ENCODE data around the gene PKP2. TPM values are rescaled to one million over a fixed set of nuclear protein-coding genes. Genes with fewer than 3 reads are reported as not detected.

The PKP2 gene
- total RNA-seq, 1 donor from 2014 or later, result 65.3 TPM

DNA sequence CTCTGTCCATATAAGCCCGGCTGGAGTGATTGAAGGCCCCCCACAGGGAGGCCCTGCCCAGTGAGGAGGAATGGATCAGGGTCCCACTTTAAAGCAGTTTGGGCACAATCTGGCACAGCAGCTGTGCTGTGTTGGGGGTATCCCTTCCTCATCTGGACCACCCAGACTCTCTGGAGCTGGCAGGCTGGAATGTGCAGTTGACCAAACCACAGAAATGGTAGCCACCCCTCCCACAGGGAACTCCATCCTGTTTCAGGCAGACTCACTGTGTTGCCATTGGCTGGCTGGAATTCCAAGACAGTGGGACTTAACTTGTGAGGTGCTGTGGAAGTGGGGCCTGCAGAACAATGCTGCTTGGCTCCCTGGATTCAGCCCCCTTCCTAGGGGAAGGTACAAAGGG is 87.4 kb downstream of the PKP2 start:
- peaks cover 47% of the 10 kb centered on the region for H3K9me3 Mint-ChIP-seq
- H3K4me3 Mint-ChIP-seq, result no peak overlapping the region
- no peaks in the 10 kb centered on the region for H3K4me1 Mint-ChIP-seq
- no peaks in the 10 kb centered on the region for H3K27me3 Mint-ChIP-seq (ENCODE audit: low read depth)
- TF ChIP-seq, protein P1, sequence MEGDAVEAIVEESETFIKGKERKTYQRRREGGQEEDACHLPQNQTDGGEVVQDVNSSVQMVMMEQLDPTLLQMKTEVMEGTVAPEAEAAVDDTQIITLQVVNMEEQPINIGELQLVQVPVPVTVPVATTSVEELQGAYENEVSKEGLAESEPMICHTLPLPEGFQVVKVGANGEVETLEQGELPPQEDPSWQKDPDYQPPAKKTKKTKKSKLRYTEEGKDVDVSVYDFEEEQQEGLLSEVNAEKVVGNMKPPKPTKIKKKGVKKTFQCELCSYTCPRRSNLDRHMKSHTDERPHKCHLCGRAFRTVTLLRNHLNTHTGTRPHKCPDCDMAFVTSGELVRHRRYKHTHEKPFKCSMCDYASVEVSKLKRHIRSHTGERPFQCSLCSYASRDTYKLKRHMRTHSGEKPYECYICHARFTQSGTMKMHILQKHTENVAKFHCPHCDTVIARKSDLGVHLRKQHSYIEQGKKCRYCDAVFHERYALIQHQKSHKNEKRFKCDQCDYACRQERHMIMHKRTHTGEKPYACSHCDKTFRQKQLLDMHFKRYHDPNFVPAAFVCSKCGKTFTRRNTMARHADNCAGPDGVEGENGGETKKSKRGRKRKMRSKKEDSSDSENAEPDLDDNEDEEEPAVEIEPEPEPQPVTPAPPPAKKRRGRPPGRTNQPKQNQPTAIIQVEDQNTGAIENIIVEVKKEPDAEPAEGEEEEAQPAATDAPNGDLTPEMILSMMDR (IDR thresholded peaks at IDR 0.05; ENCODE audit: unreplicated experiment), result no peak
- H3K27ac Mint-ChIP-seq, result no peak overlapping the region
- DNase-seq (ENCODE audit: low spot score in 2 of 2, unreplicated experiment in 2 of 2), result no peak
- peaks cover 74% of the 10 kb centered on the region for H3K36me3 Mint-ChIP-seq

DNA sequence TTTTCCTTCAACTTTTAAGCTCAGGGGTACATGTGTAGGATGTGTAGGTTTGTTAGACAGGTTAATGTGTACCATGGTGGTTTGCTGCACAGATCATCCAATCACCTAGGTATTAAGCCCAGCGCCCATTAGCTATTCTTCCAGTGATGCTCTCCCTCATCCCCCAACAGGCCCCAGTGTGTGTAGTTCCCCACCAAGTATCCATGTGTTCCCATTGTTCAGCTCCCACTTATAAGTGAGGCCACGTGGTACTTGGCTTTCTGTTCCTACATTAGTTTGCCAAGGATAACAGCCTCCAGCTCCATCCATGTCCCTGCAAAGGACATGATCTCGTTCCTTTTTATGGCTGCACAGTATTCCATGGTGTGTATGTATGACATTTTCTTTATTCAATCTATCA is 92.3 kb downstream of the PKP2 start:
- Mint-ChIP-seq H3K9me3 (peaks cover 47% of the 10 kb centered on the region), H3K4me3 (no peak overlapping the region), H3K36me3 (peaks cover 64% of the 10 kb centered on the region), H3K27ac (no peak overlapping the region), H3K27me3 (ENCODE audit: low read depth) (no peaks in the 10 kb centered on the region), H3K4me1 (no peaks in the 10 kb centered on the region)
- DNase-seq (ENCODE audit: low spot score in 2 of 2, unreplicated experiment in 2 of 2), result no peak
- TF ChIP-seq, protein P1 (IDR thresholded peaks at IDR 0.05; ENCODE audit: unreplicated experiment), result no peak

DNA sequence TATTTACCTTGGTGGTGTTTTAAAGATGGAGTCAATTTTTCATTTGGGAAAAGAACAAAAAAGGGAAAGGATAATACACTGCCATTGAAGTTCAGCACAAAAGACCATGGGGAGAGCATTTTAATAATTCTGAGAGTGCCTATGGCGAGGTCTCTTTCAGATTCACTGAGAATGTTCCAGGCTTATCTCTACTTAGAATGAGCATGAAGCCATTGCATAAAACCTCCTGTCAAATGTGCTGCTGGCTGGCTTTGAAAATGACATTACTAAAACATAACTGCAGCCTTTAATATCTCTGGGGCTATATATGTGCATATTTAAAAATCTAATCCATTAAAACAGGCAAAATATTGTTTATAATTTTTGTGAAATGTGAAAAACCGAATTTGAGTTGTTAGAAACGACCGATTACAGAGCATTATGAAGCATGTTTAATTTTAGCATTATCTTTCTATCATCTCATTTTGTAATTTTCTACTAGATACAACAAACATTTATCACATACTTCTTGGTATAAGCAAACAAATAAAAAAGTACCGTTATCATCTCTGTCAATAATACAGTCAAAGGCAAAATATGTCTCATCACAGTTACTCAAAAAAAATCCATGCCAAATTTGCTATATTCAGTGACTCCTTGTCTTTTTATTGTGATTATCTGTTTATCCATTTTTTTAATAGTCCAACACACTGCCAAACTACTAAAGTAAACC is 95.2 kb downstream of the PKP2 start:
- peaks cover 31% of the 10 kb centered on the region for H3K9me3 Mint-ChIP-seq
- peaks cover 49% of the 10 kb centered on the region for H3K36me3 Mint-ChIP-seq
- TF ChIP-seq, protein P1 (IDR thresholded peaks at IDR 0.05; ENCODE audit: unreplicated experiment), result no peak
- H3K27me3 Mint-ChIP-seq (ENCODE audit: low read depth), result no peaks in the 10 kb centered on the region
- DNase-seq (ENCODE audit: low spot score in 2 of 2, unreplicated experiment in 2 of 2), result no peak
- H3K4me1 Mint-ChIP-seq, result no peaks in the 10 kb centered on the region
- H3K27ac Mint-ChIP-seq, result peak overlapping the region; percentile 47
- no peak overlapping the region for H3K4me3 Mint-ChIP-seq

DNA sequence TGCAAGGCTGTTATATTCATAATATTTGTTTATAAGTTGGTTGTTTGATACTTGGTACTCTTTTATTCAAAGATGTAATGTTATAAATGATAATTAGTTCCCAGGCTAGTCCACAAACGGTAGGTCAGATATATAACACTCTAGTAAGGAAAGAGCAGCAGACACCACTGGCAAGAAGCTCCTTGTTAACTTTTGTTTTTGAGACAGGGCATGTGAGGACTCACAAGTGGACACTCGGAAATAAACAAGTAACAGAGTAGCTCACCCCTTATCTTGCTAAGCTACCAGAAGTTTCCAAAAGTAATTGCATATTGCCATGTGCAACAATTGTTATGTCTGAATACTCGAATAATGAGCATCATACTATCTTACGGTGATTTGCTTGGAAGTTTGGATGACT is 102.3 kb downstream of the PKP2 start:
- no peaks in the 10 kb centered on the region for H3K27me3 Mint-ChIP-seq (ENCODE audit: low read depth)
- H3K4me3 Mint-ChIP-seq, result no peak overlapping the region
- H3K9me3 Mint-ChIP-seq, result peaks cover 8% of the 10 kb centered on the region
- TF ChIP-seq, protein P1 (IDR thresholded peaks at IDR 0.05; ENCODE audit: unreplicated experiment), result no peak
- no peak for DNase-seq (ENCODE audit: low spot score in 2 of 2, unreplicated experiment in 2 of 2)
- H3K27ac Mint-ChIP-seq, result no peak overlapping the region
- peaks cover 18% of the 10 kb centered on the region for H3K4me1 Mint-ChIP-seq
- peaks cover 44% of the 10 kb centered on the region for H3K36me3 Mint-ChIP-seq

DNA sequence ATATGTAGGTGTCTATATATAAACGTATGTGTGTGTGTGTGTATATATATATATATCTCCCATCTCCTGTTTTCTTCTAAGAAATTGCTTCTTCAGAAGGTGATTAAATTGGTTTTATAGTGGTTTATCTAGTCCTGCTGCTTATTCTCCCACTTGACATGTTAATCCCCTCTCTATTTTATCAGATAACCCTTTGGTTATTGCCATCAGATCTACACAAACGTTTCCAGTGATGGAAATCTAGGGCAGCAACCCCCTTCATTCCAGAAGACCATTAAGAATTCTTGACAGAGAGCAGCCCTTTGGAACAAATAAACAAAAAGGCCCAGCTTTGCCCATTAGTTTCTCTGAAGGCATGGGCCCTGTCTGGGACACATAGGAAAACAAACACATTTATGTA is 106.7 kb downstream of the PKP2 start:
- peak overlapping the region; percentile 28 for H3K27ac Mint-ChIP-seq
- no peaks in the 10 kb centered on the region for H3K27me3 Mint-ChIP-seq (ENCODE audit: low read depth)
- H3K4me3 Mint-ChIP-seq, result no peak overlapping the region
- DNase-seq (ENCODE audit: low spot score in 2 of 2, unreplicated experiment in 2 of 2), result no peak
- peaks cover 25% of the 10 kb centered on the region for H3K4me1 Mint-ChIP-seq
- peaks cover 5% of the 10 kb centered on the region for H3K9me3 Mint-ChIP-seq
- H3K36me3 Mint-ChIP-seq, result peaks cover 44% of the 10 kb centered on the region
- TF ChIP-seq, protein P1 (IDR thresholded peaks at IDR 0.05; ENCODE audit: unreplicated experiment), result no peak
